ENCODE measurements around the gene PANK4.
"Not testable (repeated sequence)": the region's sequence is repeated elsewhere in the genome, so short reads cannot be mapped to it uniquely, and the experiment has no call there.

Gene PANK4

DNA sequence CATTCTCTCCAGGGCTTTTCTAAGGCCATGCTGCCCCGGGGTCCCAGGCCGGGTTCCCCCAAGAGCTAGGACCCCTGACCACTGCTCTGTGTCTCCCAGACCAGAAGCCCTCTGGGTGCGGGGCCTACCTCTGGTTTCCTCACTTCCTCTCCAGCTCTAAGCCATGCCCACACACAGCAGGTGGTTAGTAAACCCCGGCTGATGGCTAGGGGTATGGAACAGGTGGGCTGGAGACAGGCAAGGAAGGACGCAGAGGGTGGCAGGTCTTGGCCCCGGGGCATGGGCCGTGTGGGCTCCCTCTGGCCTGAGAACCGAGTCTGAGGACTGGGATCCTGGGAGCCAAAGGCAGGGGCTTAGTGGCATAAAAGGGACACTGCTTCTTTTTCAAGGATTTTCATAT lies 66.2 kb downstream of the PANK4 start:
- no peak for DNase-seq (ENCODE audit: low spot score)

DNA sequence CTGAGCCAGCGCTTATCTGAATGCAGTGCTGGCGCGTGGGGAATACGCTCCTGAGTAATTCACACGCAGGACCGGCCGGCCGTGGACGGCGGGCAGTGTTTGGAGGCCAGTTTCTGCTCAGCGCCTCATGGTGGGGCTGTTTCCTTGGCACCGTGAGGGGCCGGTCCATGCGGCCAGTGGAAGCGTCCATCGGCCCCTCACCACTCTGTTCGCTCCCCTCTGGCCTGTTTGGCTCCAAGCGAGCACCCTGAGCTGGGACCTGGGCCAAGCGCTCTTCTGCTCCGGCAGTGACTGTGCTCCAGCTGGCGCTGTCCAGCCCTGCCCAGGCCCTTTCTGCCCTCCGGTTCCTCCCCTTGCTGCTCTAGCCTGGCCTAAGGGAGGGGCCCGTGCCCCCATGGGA lies 66.6 kb downstream of the PANK4 start:
- DNase-seq (ENCODE audit: low spot score) = no peak

DNA sequence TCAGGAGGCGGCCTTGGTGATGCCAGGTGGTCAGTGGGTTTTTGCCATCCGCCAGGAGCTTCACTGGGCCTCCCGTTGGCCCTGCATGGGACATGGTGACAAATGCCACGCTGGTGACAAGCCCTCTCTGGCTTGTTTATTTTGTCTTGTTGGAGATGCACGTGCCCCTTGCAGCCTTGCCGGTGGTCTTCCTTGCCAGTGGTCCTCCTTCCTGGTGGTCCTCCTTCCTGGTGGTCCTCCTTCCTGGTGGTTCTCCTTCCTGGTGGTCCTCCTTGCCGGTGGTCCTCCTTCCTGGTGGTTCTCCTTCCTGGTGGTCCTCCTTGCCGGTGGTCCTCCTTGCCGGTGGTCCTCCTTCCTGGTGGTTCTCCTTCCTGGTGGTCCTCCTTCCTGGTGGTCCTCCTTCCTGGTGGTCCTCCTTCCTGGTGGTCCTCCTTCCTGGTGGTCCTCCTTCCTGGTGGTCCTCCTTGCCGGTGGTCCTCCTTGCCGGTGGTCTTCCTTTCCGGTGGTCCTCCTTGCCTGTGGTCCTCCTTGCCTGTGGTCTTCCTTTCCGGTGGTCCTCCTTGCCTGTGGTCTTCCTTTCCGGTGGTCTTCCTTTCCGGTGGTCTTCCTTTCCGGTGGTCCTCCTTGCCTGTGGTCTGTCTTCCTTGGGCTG lies 67.2 kb downstream of the PANK4 start:
- not testable (repeated sequence) for DNase-seq (ENCODE audit: low spot score)

- DNase-seq (ENCODE audit: low spot score) = no peak
Observed at GRCh38 chr1:2458687-2459086, 67.7 kb downstream of the PANK4 start.
